Erythroblast (primary cell): ENCODE data around the gene SPATA31D1.

Experiments used
- GATA1 ChIP-seq: IDR thresholded peaks from 2 replicates; pipeline ENCODE4 v1.6.1; 2011; ENCODE audit warnings: low read depth, mild to moderate bottlenecking, control low read depth, low read length, moderate library complexity
- POLR2A ChIP-seq: IDR thresholded peaks from 2 replicates; pipeline ENCODE4 v1.6.1; 2011; ENCODE audit warnings: mild to moderate bottlenecking, low read length

GRCh38 chr9:82012276-82012675 is 23.7 kb downstream of the SPATA31D1 start:
- TF ChIP-seq POLR2A (no peak), GATA1 (no peak)
